ENCODE data around the gene TNFAIP3.

DNA sequence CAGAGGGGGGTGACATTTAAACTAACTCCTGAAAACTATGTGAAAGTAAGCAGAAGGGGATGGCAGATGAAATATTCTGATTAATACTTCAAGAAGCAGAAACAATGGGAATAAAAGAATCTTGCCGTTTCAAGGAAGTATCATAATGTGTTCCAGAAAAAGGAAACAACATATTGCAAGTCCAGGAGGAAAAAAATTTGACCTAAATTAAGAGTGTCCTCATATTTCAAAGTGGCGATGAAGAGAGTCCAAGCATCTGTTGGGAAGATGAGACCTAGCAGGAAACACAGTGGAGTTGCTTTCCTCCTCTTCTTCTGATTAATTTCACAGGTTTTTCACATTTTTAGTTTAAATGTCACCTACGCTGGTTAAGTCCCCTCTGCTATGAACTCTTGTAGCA is 45.6 kb upstream of the TNFAIP3 start:
- TF ChIP-seq EP300 (IDR thresholded peaks at IDR 0.05): no peak
- TF ChIP-seq, protein P1, sequence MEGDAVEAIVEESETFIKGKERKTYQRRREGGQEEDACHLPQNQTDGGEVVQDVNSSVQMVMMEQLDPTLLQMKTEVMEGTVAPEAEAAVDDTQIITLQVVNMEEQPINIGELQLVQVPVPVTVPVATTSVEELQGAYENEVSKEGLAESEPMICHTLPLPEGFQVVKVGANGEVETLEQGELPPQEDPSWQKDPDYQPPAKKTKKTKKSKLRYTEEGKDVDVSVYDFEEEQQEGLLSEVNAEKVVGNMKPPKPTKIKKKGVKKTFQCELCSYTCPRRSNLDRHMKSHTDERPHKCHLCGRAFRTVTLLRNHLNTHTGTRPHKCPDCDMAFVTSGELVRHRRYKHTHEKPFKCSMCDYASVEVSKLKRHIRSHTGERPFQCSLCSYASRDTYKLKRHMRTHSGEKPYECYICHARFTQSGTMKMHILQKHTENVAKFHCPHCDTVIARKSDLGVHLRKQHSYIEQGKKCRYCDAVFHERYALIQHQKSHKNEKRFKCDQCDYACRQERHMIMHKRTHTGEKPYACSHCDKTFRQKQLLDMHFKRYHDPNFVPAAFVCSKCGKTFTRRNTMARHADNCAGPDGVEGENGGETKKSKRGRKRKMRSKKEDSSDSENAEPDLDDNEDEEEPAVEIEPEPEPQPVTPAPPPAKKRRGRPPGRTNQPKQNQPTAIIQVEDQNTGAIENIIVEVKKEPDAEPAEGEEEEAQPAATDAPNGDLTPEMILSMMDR (IDR thresholded peaks at IDR 0.05): no peak

Data from esophagus muscularis mucosa (tissue), 3 donors.